ENCODE data around the gene PLD5.

Gene PLD5

GRCh38 chr1:242524571-242525359 is at the start of gene PLD5:
Gene PLD5, minus strand, starts transcription at chr1:242524697.
- DNase-seq, result peak in 26 of 58 donors; percentile 3 to 57 (median 26)

GRCh38 chr1:242569867-242570266 is 45.4 kb upstream of the PLD5 start:
- DNase-seq, result no peak

- DNase-seq, result no peak
Observed at GRCh38 chr1:242568666-242569065, 44.2 kb upstream of the PLD5 start.

- no peak for DNase-seq
Observed at GRCh38 chr1:242567596-242567995, 43.1 kb upstream of the PLD5 start.

- no peak for DNase-seq
Observed at GRCh38 chr1:242556759-242557158, 32.3 kb upstream of the PLD5 start.

- DNase-seq, result no peak
Observed at GRCh38 chr1:242556276-242556675, 31.8 kb upstream of the PLD5 start.

GRCh38 chr1:242554577-242554976 is 30.1 kb upstream of the PLD5 start:
- DNase-seq, result no peak

GRCh38 chr1:242546849-242547729 is 22.6 kb upstream of the PLD5 start:
- DNase-seq, result no peak

GRCh38 chr1:242546441-242546840 is 21.9 kb upstream of the PLD5 start:
- no peak for DNase-seq

GRCh38 chr1:242544071-242544470 is 19.6 kb upstream of the PLD5 start:
- no peak for DNase-seq

- DNase-seq, result no peak
Observed at GRCh38 chr1:242542271-242542670, 17.8 kb upstream of the PLD5 start.

- DNase-seq, result no peak
Observed at GRCh38 chr1:242535986-242536385, 11.5 kb upstream of the PLD5 start.

GRCh38 chr1:242534753-242535152 is 10.3 kb upstream of the PLD5 start:
- no peak for DNase-seq

GRCh38 chr1:242530761-242531160 is 6.3 kb upstream of the PLD5 start:
- DNase-seq, result no peak

GRCh38 chr1:242525769-242526168 is 1.3 kb upstream of the PLD5 start:
- DNase-seq, result no peak

- DNase-seq, result no peak
Observed at GRCh38 chr1:242525360-242525722, 844 bp upstream of the PLD5 start.

GRCh38 chr1:242523719-242524570 is 552 bp downstream of the PLD5 start:
- DNase-seq, result peak in 52 of 58 donors; percentile 6 to 85 (median 60)

GRCh38 chr1:242522996-242523718 is 1.3 kb downstream of the PLD5 start:
- DNase-seq, result peak in 5 of 58 donors; percentile 4 to 23 (median 17)

- no peak for DNase-seq
Observed at GRCh38 chr1:242522304-242522945, 2.1 kb downstream of the PLD5 start.

GRCh38 chr1:242515555-242515954 is 8.9 kb downstream of the PLD5 start:
- no peak for DNase-seq

Measured in anterior cingulate cortex (tissue), 58 donors.